Smooth muscle cell (in vitro differentiated cells): ENCODE results near the gene CDKL1. TPM values are rescaled to one million over a fixed set of nuclear protein-coding genes. Genes with fewer than 3 reads are reported as not detected.
"Not testable (repeated sequence)": the region's sequence is repeated elsewhere in the genome, so short reads cannot be mapped to it uniquely, and the experiment has no call there.

ENCODE experiments used
- DNase-seq: peaks from one replicate; lab custom pipeline; 2025; ENCODE audit not compliant: unreplicated experiment; lab: John Stamatoyannopoulos, UW
- H2AFZ ChIP-seq: fragments of 200-600 bp; sonication (generic); 2 replicates; pipeline ENCODE4 v1.6.0; 2016; ENCODE audit warnings: antibody characterized with exemption, low read depth, mild to moderate bottlenecking
- H3F3A ChIP-seq: fragments of 200-600 bp; sonication (generic); 2 replicates; pipeline ENCODE4 v1.6.0; 2017; ENCODE audit warnings: antibody characterized with exemption, low read depth
- H3K27ac ChIP-seq: fragments of 200-600 bp; sonication (generic); 2 replicates; pipeline ENCODE4 v1.5.1; 2016; ENCODE audit warnings: low read depth, mild to moderate bottlenecking
- H3K27me3 ChIP-seq: fragments of 200-600 bp; sonication (generic); 2 replicates; pipeline ENCODE4 v1.6.1; 2016; ENCODE audit warnings: low read depth, mild to moderate bottlenecking
- H3K36me3 ChIP-seq: fragments of 200-600 bp; sonication (generic); 2 replicates; pipeline ENCODE4 v1.5.1; 2016; ENCODE audit warnings: low read depth
- H3K4me1 ChIP-seq: fragments of 200-600 bp; sonication (generic); 2 replicates; pipeline ENCODE4 v1.5.1; 2016; ENCODE audit warnings: low read depth
- H3K4me2 ChIP-seq: fragments of 200-600 bp; sonication (generic); 2 replicates; pipeline ENCODE4 v1.6.0; 2016; ENCODE audit warnings: mild to moderate bottlenecking
- H3K4me3 ChIP-seq: fragments of 200-600 bp; sonication (generic); 2 replicates; pipeline ENCODE4 v1.5.1; 2016; ENCODE audit warnings: mild to moderate bottlenecking
- H3K79me2 ChIP-seq: fragments of 200-600 bp; sonication (generic); 2 replicates; pipeline ENCODE4 v1.6.0; 2016; ENCODE audit warnings: low read depth, mild to moderate bottlenecking
- H3K9ac ChIP-seq: fragments of 200-600 bp; sonication (generic); 2 replicates; pipeline ENCODE4 v1.6.0; 2016; ENCODE audit warnings: low read depth
- H3K9me3 ChIP-seq: fragments of 200-600 bp; sonication (generic); replicated peaks from 2 replicates; pipeline ENCODE4 v1.5.1; 2016; ENCODE audit warnings: low read depth
- H4K20me1 ChIP-seq: fragments of 200-600 bp; sonication (generic); 2 replicates; pipeline ENCODE4 v1.6.0; 2016; ENCODE audit warnings: low read depth
- CTCF ChIP-seq: fragments of 200-600 bp; sonication (generic); IDR thresholded peaks from 2 replicates; pipeline ENCODE4 v1.5.1; 2017; ENCODE audit warnings: borderline replicate concordance, mild to moderate bottlenecking, antibody characterized with exemption; ENCODE audit not compliant: insufficient read depth, poor library complexity, severe bottlenecking
- WGBS: methylation state at CpG from one replicate; pipeline ENCODE4 v1.1.7; 2016; ENCODE audit warnings: low lambda C conversion rate; 5-methylcytosine and 5-hydroxymethylcytosine counted together
- polyA plus RNA-seq: library from polyadenylated mRNA; unstranded; fragments of >200 nt; fragmentation: Nextera tagmentation; extraction: Ambion mirVana; gene quantifications from 2 replicates; pipeline ENCODE4 v1.2.1, GENCODE V29; 2016
- total RNA-seq: library from RNA; depleted of rRNA; stranded (reverse); fragments of >200 nt; gene quantifications from 2 replicates; pipeline ENCODE4 v1.2.3, GENCODE V29; 2014

CDKL1 gene
- total and polyA plus RNA-seq, 2 experiments from 2014 or later = 1.6 to 4.9 TPM

- H4K20me1 ChIP-seq = no peaks in the 10 kb centered on the region
- H3K27ac ChIP-seq = peak overlapping the region; percentile 94
- no peaks in the 10 kb centered on the region for H3F3A ChIP-seq
- DNase-seq = no peak
- no peak overlapping the region for H3K9ac ChIP-seq
- peaks cover 8% of the 10 kb centered on the region for H3K79me2 ChIP-seq
- H3K27me3 ChIP-seq = no peaks in the 10 kb centered on the region
- TF ChIP-seq CTCF = no peak
- no peak overlapping the region for H3K4me2 ChIP-seq
- H3K4me3 ChIP-seq = no peak overlapping the region
- 93% methylated on average over 2 of the region's 2 CpGs for WGBS
- no peaks in the 10 kb centered on the region for H3K36me3 ChIP-seq
- H2AFZ ChIP-seq = no peak overlapping the region
- no peaks in the 10 kb centered on the region for H3K4me1 ChIP-seq
- H3K9me3 ChIP-seq = no peaks in the 10 kb centered on the region
These were observed 77.0 kb downstream of the CDKL1 start for GRCh38 chr14:50319721-50320120.

- Histone ChIP-seq H4K20me1 (no peaks in the 10 kb centered on the region), H3K79me2 (peaks cover 8% of the 10 kb centered on the region), H3K36me3 (no peaks in the 10 kb centered on the region), H2AFZ (no peak overlapping the region), H3K27ac (no peak overlapping the region), H3K9ac (no peak overlapping the region), H3F3A (no peaks in the 10 kb centered on the region), H3K9me3 (no peaks in the 10 kb centered on the region), H3K27me3 (no peaks in the 10 kb centered on the region), H3K4me2 (no peak overlapping the region), H3K4me3 (no peak overlapping the region), H3K4me1 (no peaks in the 10 kb centered on the region)
- no peak for DNase-seq
- WGBS = 100% methylated on average over 1 of the region's 1 CpG
- no peak for TF ChIP-seq CTCF
These were observed 77.4 kb downstream of the CDKL1 start for GRCh38 chr14:50319293-50319692.

- no peaks in the 10 kb centered on the region for H3F3A ChIP-seq
- H3K4me2 ChIP-seq = no peak overlapping the region
- H3K27ac ChIP-seq = no peak overlapping the region
- H2AFZ ChIP-seq = no peak overlapping the region
- H3K4me1 ChIP-seq = peaks cover 1% of the 10 kb centered on the region
- no peak overlapping the region for H3K9ac ChIP-seq
- no peaks in the 10 kb centered on the region for H3K27me3 ChIP-seq
- DNase-seq = no peak
- no peak overlapping the region for H3K4me3 ChIP-seq
- peaks cover 17% of the 10 kb centered on the region for H3K79me2 ChIP-seq
- no peaks in the 10 kb centered on the region for H3K9me3 ChIP-seq
- peak; percentile 62 for TF ChIP-seq CTCF
- H4K20me1 ChIP-seq = no peaks in the 10 kb centered on the region
- WGBS = 54% methylated on average over 4 of the region's 4 CpGs
- H3K36me3 ChIP-seq = no peaks in the 10 kb centered on the region
These were observed 78.6 kb downstream of the CDKL1 start for GRCh38 chr14:50318031-50318626.

- Histone ChIP-seq H3K4me1 (peaks cover 12% of the 10 kb centered on the region), H3K79me2 (peaks cover 27% of the 10 kb centered on the region)
- not testable (repeated sequence) for H3K9ac ChIP-seq, H2AFZ ChIP-seq, H4K20me1 ChIP-seq, H3K4me2 ChIP-seq, H3K36me3 ChIP-seq, H3K4me3 ChIP-seq, H3F3A ChIP-seq, H3K27me3 ChIP-seq, H3K27ac ChIP-seq, DNase-seq, H3K9me3 ChIP-seq
- 100% methylated on average over 3 of the region's 3 CpGs for WGBS
These were observed 82.6 kb downstream of the CDKL1 start for GRCh38 chr14:50314098-50314497.
